T47D (cell line): ENCODE measurements around the gene DNAJC17.

ENCODE experiments used
- DNase-seq, 2 experiments: peaks; one replicate each; pipeline versions ENCODE4 v3.0.0 to v3.0.0-alpha.2; 2011 to 2012; ENCODE audit warnings: low read depth in 1 of 2, low spot score in 1 of 2
- JUND ChIP-seq: IDR thresholded peaks from 2 replicates; pipeline ENCODE4 v1.6.1; 2012; ENCODE audit warnings: low read depth
- in situ Hi-C: cut with HindIII; loops from 2 replicates; pipeline ENCODE4 v1.10.0; 2016; ENCODE audit warnings: low sequenced_read_pairs, low pct_unique_long_range_greater_than_20kb

The DNAJC17 gene

GRCh38 chr15:40825661-40826422 is 18.6 kb upstream of the DNAJC17 start:
- in situ Hi-C loops: no loop called here
- TF ChIP-seq JUND: no peak; the same call in 1 of the 2 replicates
- DNase-seq: peak in 1 of 2 experiments; percentile 72

- DNase-seq: peak in 1 of 2 experiments; percentile 91
- in situ Hi-C loops: no loop called here
- peak; percentile 96 for TF ChIP-seq JUND
These were observed 16.5 kb upstream of the DNAJC17 start for GRCh38 chr15:40823572-40824343.

GRCh38 chr15:40821195-40821594 is 13.9 kb upstream of the DNAJC17 start:
- in situ Hi-C loops: no loop called here
- TF ChIP-seq JUND: no peak
- DNase-seq: no peak

- in situ Hi-C loops: no loop called here
- no peak for DNase-seq
- no peak for TF ChIP-seq JUND
These were observed 11.8 kb upstream of the DNAJC17 start for GRCh38 chr15:40819048-40819447.

- peak; percentile 51 to 92 for DNase-seq
- TF ChIP-seq JUND: peak; percentile 81
- in situ Hi-C loops: no loop called here
These were observed 7.9 kb upstream of the DNAJC17 start for GRCh38 chr15:40815042-40815698.

GRCh38 chr15:40812721-40813425 is 5.6 kb upstream of the DNAJC17 start:
- TF ChIP-seq JUND: no peak
- DNase-seq: no peak
- in situ Hi-C loops: no loop called here

- in situ Hi-C loops: no loop called here
- no peak for TF ChIP-seq JUND
- DNase-seq: no peak
These were observed 1.7 kb upstream of the DNAJC17 start for GRCh38 chr15:40808861-40809450.

- TF ChIP-seq JUND: no peak
- in situ Hi-C loops: no loop called here
- no peak for DNase-seq
These were observed 702 bp upstream of the DNAJC17 start for GRCh38 chr15:40807888-40808461.

- in situ Hi-C loops: no loop called here
- no peak for TF ChIP-seq JUND
- DNase-seq: no peak
These were observed 623 bp downstream of the DNAJC17 start for GRCh38 chr15:40806672-40807027.

- no peak for DNase-seq
- no peak for TF ChIP-seq JUND
- in situ Hi-C loops: no loop called here
These were observed 3.6 kb downstream of the DNAJC17 start for GRCh38 chr15:40803688-40804087.

GRCh38 chr15:40803076-40803475 is 4.2 kb downstream of the DNAJC17 start:
- peak in 1 of 2 experiments; percentile 60 for DNase-seq
- in situ Hi-C loops: no loop called here
- no peak for TF ChIP-seq JUND

GRCh38 chr15:40799523-40799922 is 7.8 kb downstream of the DNAJC17 start:
- in situ Hi-C loops: no loop called here
- no peak for TF ChIP-seq JUND

More at GRCh38 chr15:40799523-40799922, 7.8 kb downstream of the DNAJC17 start:
- DNase-seq: no peak
